K562 (cell line): ENCODE results near the gene FRMD1. TPM values are rescaled to one million over a fixed set of nuclear protein-coding genes. Genes with fewer than 3 reads are reported as not detected.

Experiments
- ATAC-seq: fragments of 200-7000 bp; cut with Tn5 transposase; 3 replicates; pipeline ENCODE4 v1.9.1; 2020; ENCODE audit warnings: moderate library complexity
- BruUV-seq: library from RNA; stranded (reverse); fragments of 400-500 nt; replicated peaks from 2 replicates; lab custom pipeline; 2021; lab: Mats Ljungman, UMichigan
- CTCF ChIA-PET: fragments of 300-600 bp; formaldehyde crosslinking; extraction: SDS; loops from one replicate; lab custom pipeline; 2021; ENCODE audit warnings: low intra/inter-chr PET ratio; lab: Yijun Ruan, JAX
- POLR2A ChIA-PET: fragments of 300-600, 350-650 bp; sonication (Branson Sonifier 250); formaldehyde crosslinking; extraction: SDS; loops from one replicate; lab custom pipeline; 2021; ENCODE audit warnings: antibody characterized with exemption, inconsistent platforms; lab: Yijun Ruan, JAX
- DNase-seq, 4 experiments: peaks; one replicate each; pipeline versions ENCODE4 v3.0.0 to v3.0.0-alpha.2; 2011 to 2018; ENCODE audit warnings: low spot score in 3 of 4, mixed read lengths in 3 of 4; ENCODE audit errors: extremely low read depth in 1 of 4
- FAIRE-seq: peaks from 2 replicates; lab custom pipeline; 2011; peaks lifted over from hg19 to GRCh38; lab: Jason Lieb, UNC
- H2AFZ ChIP-seq: 2 replicates; pipeline ENCODE4 v1.6.0; 2011; ENCODE audit warnings: low read depth, low read length, control low read depth, inconsistent platforms
- H3K27ac ChIP-seq: fragments of 200-600 bp; 3 replicates; pipeline ENCODE4 v1.8.0; 2011; ENCODE audit warnings: low read depth, mild to moderate bottlenecking, control low read depth, inconsistent platforms, low read length, moderate library complexity, mixed read lengths; ENCODE audit errors: extremely low read depth
- H3K27me3 ChIP-seq, 2 experiments: fragments of 300-600 bp in 1 of 2; 2 replicates in 1 of 2; 3 replicates in 1 of 2; pipeline versions ENCODE4 v1.6.0 to v1.8.0; 2011; ENCODE audit warnings: inconsistent platforms in 2 of 2, low read length in 2 of 2, mild to moderate bottlenecking in 1 of 2, mixed read lengths in 1 of 2, moderate library complexity in 1 of 2; ENCODE audit not compliant: control insufficient read depth in 2 of 2, insufficient read depth in 2 of 2
- H3K36me3 ChIP-seq: fragments of 300-600 bp; 3 replicates; pipeline ENCODE4 v1.8.0; 2011; ENCODE audit warnings: mild to moderate bottlenecking, low read length, inconsistent platforms; ENCODE audit not compliant: control insufficient read depth, insufficient read depth
- H3K4me1 ChIP-seq, 2 experiments: fragments of 200-600 bp in 1 of 2; replicated peaks in 1 of 2; 2 replicates in 1 of 2; 3 replicates in 1 of 2; pipeline versions ENCODE4 v1.5.1 to v1.8.0; 2011; ENCODE audit warnings: inconsistent platforms in 2 of 2, low read length in 2 of 2, mild to moderate bottlenecking in 1 of 2, mixed read lengths in 1 of 2, moderate library complexity in 1 of 2; ENCODE audit not compliant: control insufficient read depth in 2 of 2, insufficient read depth in 2 of 2
- H3K4me2 ChIP-seq: 2 replicates; pipeline ENCODE4 v1.6.1; 2011; ENCODE audit warnings: low read length, control low read depth, inconsistent platforms, mixed read lengths; ENCODE audit not compliant: insufficient read depth
- H3K4me3 ChIP-seq: fragments of 200-600 bp; sonication (generic), shearing (Covaris generic); 2 replicates; pipeline ENCODE4 v1.5.1; 2016; ENCODE audit warnings: control low read depth, inconsistent platforms
- H3K79me2 ChIP-seq: fragments of 200-600 bp; 3 replicates; pipeline ENCODE4 v1.8.0; 2011; ENCODE audit warnings: low read length, inconsistent platforms; ENCODE audit not compliant: control insufficient read depth, insufficient read depth
- H3K9ac ChIP-seq, 2 experiments: 2 replicates each; pipeline versions ENCODE4 v1.6.0 to v1.6.1; 2011; ENCODE audit warnings: low read depth in 2 of 2, low read length in 2 of 2, control low read depth in 1 of 2, inconsistent platforms in 1 of 2, mild to moderate bottlenecking in 1 of 2, mixed read lengths in 1 of 2; ENCODE audit not compliant: insufficient read depth in 1 of 2
- H3K9me1 ChIP-seq: one replicate; pipeline ENCODE4 v1.6.0; 2011; ENCODE audit warnings: inconsistent platforms, mild to moderate bottlenecking, low read length, moderate library complexity; ENCODE audit not compliant: control insufficient read depth, insufficient read depth
- H3K9me3 ChIP-seq: replicated peaks from 2 replicates; pipeline ENCODE4 v1.5.1; 2011; ENCODE audit warnings: low read depth, low read length, inconsistent platforms; ENCODE audit not compliant: control insufficient read depth, insufficient read depth
- H4K20me1 ChIP-seq: replicated peaks from 2 replicates; pipeline ENCODE4 v1.6.1; 2011; ENCODE audit warnings: low read length, inconsistent platforms, mixed read lengths; ENCODE audit not compliant: control insufficient read depth, insufficient read depth
- FOSL1 ChIP-seq: fragments of 200-800 bp; sonication (Bioruptor generic); conservative IDR thresholded peaks from 2 replicates; pipeline ENCODE4 v1.6.1; 2016; ENCODE audit warnings: missing genetic modification characterization, missing compliant biosample characterization
- MYC ChIP-seq, 2 experiments: fragments of 250-450 bp in 1 of 2; sonication (Bioruptor Pico) in 1 of 2; IDR thresholded peaks; 2 replicates each; pipeline versions ENCODE4 v1.5.1 to v1.6.1; 2012 to 2021; ENCODE audit warnings: low read depth in 2 of 2, borderline replicate concordance in 1 of 2, improper control_type of control experiment in 1 of 2, low read length in 1 of 2, mild to moderate bottlenecking in 1 of 2, moderate library complexity in 1 of 2
- NFATC3 ChIP-seq: fragments of 450-650 bp; IDR thresholded peaks from 2 replicates; pipeline ENCODE4 v1.6.1; 2017; ENCODE audit warnings: mild to moderate bottlenecking
- PHB2 ChIP-seq: fragments of 450-650 bp; IDR thresholded peaks from 2 replicates; pipeline ENCODE4 v1.6.1; 2017; ENCODE audit warnings: low read depth
- TRIM28 ChIP-seq: fragments of 450-650 bp; IDR thresholded peaks from 2 replicates; pipeline ENCODE4 v1.6.1; 2017
- WGBS: fragments of 100-300 bp; shearing (Covaris generic); methylation state at CpG from one replicate; pipeline ENCODE4 v1.1.6; 2016; ENCODE audit warnings: low coverage, mixed read lengths; ENCODE audit not compliant: insufficient coverage; ENCODE audit errors: missing lambda C conversion rate; 5-methylcytosine and 5-hydroxymethylcytosine counted together
- in situ Hi-C: fragments of 300-500 bp; cut with MboI; formaldehyde crosslinking; loops from 4 replicates; pipeline ENCODE4 v1.15.0; 2018; ENCODE audit warnings: inconsistent platforms, mixed read lengths
- intact Hi-C: fragments of 100-400 bp; cut with micrococcal nuclease; formaldehyde crosslinking; loops from 2 replicates; pipeline ENCODE4 v1.14.2; 2022
- polyA plus RNA-seq, 8 experiments: library from polyadenylated mRNA; depleted of rRNA in 4 of 8; stranded (reverse) in 5 of 8; unstranded in 3 of 8; fragments of >200 nt; fragmentation: Nextera tagmentation in 2 of 8; fragmentation: Illumina TruSeq in 1 of 8; extraction: Ambion mirVana in 2 of 8; extraction: Trizol in 1 of 8; gene quantifications; 2 replicates each; pipeline versions ENCODE4 v1.2.1 to v1.2.3, GENCODE V29; 2011 to 2014; ENCODE audit warnings: inconsistent platforms in 1 of 8, missing spikeins in 1 of 8
- total RNA-seq, 7 experiments: library from RNA; depleted of rRNA in 6 of 7; stranded (reverse); fragments of >200 nt in 6 of 7; fragmentation: Illumina TruSeq in 2 of 7; extraction: Trizol in 2 of 7; gene quantifications; 2 replicates each; pipeline versions ENCODE4 v1.2.1 to v1.2.3, GENCODE V29; 2011 to 2021; ENCODE audit warnings: low replicate concordance in 1 of 7
- TF ChIP-seq, protein P1 (sequence below): sonication (generic); formaldehyde crosslinking; IDR thresholded peaks from 2 replicates; pipeline ENCODE4 v1.8.1; 2023; ENCODE audit warnings: mild to moderate bottlenecking, missing genetic modification reagents

The FRMD1 gene
- total and polyA plus RNA-seq, 9 of the 15 experiments (the other 6 are each of a cell fraction or from before 2014, with no cell fraction given): 0.01 to 0.04 (median 0.01) TPM; not detected in 6

DNA sequence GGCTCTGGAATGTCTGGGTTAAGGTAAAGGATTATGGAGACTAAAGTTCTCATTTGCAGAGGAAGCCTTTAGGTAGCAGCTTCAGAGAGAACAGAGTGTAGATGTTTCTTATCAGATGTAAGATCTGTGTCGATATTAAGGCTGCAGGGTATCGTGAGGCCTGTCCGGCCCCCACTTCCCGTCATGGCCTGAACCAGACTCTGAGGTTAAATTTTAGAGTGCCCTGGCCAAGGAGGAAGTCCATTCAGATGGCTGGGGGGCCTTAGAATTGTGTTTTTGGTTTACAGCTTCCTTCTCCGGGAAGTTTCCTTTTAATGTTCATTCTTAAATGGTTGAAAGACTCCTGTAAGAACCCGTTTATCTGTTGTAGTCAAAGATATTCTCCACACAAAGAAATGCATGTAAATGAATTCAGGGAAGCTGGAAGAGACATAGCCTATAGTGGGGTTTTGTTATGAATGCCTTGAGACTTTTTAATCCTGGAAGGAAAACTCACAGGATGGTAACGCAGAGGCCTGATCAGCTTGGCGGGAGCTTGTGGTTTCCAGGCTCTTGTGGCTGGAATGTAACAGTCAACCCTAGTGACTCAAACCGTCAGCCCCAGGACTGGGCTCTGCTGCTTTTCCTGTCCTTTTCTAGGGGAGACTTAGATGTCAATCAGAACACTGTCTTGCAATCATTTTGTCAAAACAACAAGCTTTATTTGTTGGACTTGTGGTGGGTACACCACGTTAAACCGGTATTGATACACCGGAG is 46.8 kb downstream of the FRMD1 start (continued):
- peak; percentile 57; the same call in 1 of the 2 replicates for TF ChIP-seq FOSL1 (tag)
- TF ChIP-seq PHB2: no peak
- no peak for TF ChIP-seq TRIM28

DNA sequence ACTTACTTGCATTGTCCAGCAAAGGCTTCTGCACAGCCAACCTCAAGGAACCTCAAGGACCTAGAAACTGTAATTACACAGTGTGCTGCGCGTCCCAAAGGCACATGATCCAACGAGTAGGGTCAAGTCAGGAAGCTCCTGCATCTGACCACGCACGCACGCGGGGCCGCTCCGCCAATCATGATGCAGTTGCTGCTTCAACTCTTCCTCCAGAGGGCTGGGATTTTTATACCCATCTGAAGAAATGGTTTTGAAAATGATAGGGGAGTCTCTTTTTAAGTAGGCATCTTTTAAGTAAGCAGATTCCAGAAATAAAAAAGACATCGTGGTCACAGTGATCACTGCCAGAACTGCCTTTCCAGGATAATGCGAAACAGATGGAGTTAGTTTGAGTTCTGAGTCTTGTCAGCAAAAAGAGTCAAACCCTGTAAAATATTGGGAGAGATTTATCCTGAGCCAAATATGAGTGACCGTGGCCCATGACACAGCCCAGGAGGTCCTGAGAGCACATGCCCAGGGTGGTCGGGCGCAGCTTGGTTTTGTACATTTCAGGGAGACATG is 47.5 kb downstream of the FRMD1 start:
- ATAC-seq: no peak
- intact Hi-C loops: no loop called here
- POLR2A ChIA-PET: interaction anchor here (0.6 to 0.8 kb wide), 4 partner anchors 12 to 247 kb away, joined by 3 to 4 read pairs (median 3); no protein-coding TSS in a partner anchor

More for the DNA sequence above, 47.5 kb downstream of the FRMD1 start:
- Histone ChIP-seq H3K4me1 (peaks cover 12 to 13% of the 10 kb centered on the region in 2 experiments), H3K9me1 (no peaks in the 10 kb centered on the region), H3K4me2 (no peak overlapping the region), H3K9ac (no peak overlapping the region)
- BruUV-seq: no TSS peak
- no peak for DNase-seq
- no peak for FAIRE-seq
- no peak for TF ChIP-seq NFATC3
- TF ChIP-seq, protein P1, sequence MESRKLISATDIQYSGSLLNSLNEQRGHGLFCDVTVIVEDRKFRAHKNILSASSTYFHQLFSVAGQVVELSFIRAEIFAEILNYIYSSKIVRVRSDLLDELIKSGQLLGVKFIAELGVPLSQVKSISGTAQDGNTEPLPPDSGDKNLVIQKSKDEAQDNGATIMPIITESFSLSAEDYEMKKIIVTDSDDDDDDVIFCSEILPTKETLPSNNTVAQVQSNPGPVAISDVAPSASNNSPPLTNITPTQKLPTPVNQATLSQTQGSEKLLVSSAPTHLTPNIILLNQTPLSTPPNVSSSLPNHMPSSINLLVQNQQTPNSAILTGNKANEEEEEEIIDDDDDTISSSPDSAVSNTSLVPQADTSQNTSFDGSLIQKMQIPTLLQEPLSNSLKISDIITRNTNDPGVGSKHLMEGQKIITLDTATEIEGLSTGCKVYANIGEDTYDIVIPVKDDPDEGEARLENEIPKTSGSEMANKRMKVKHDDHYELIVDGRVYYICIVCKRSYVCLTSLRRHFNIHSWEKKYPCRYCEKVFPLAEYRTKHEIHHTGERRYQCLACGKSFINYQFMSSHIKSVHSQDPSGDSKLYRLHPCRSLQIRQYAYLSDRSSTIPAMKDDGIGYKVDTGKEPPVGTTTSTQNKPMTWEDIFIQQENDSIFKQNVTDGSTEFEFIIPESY (CRISPR knock-in tag): peak; percentile 47
- no peak for TF ChIP-seq MYC (IDR thresholded peaks at IDR 0.05; ENCODE audit: low read depth, low read length)
- no peak for TF ChIP-seq MYC (CRISPR knock-in tag; IDR thresholded peaks at IDR 0.05; ENCODE audit: borderline replicate concordance, low read depth)
- TF ChIP-seq, all 486 proteins: peak for 1
- Histone ChIP-seq H3K27me3 (peaks cover 17 to 49% of the 10 kb centered on the region in 2 experiments), H4K20me1 (peaks cover 6% of the 10 kb centered on the region; the same call in 1 of the 2 replicates), H3K79me2 (no peaks in the 10 kb centered on the region), H3K4me3 (no peak overlapping the region), H3K27ac (no peak overlapping the region), H3K36me3 (no peaks in the 10 kb centered on the region), H2AFZ (no peak overlapping the region), H3K9me3 (no peaks in the 10 kb centered on the region)
- in situ Hi-C loops: no loop called here
- CTCF ChIA-PET: no interaction called here
- 48% methylated on average over 14 of the region's 14 CpGs for WGBS
